NT2/D1 (cell line): ENCODE measurements around the gene CALML5.

Source experiments
- SUZ12 ChIP-seq: IDR thresholded peaks from 2 replicates; pipeline ENCODE4 v1.6.1; 2011; ENCODE audit not compliant: insufficient read length, insufficient read depth; ENCODE audit errors: extremely low read depth
- ZNF274 ChIP-seq: IDR thresholded peaks from 2 replicates; pipeline ENCODE4 v1.6.1; 2011; ENCODE audit warnings: mild to moderate bottlenecking, low read depth, low read length

DNA sequence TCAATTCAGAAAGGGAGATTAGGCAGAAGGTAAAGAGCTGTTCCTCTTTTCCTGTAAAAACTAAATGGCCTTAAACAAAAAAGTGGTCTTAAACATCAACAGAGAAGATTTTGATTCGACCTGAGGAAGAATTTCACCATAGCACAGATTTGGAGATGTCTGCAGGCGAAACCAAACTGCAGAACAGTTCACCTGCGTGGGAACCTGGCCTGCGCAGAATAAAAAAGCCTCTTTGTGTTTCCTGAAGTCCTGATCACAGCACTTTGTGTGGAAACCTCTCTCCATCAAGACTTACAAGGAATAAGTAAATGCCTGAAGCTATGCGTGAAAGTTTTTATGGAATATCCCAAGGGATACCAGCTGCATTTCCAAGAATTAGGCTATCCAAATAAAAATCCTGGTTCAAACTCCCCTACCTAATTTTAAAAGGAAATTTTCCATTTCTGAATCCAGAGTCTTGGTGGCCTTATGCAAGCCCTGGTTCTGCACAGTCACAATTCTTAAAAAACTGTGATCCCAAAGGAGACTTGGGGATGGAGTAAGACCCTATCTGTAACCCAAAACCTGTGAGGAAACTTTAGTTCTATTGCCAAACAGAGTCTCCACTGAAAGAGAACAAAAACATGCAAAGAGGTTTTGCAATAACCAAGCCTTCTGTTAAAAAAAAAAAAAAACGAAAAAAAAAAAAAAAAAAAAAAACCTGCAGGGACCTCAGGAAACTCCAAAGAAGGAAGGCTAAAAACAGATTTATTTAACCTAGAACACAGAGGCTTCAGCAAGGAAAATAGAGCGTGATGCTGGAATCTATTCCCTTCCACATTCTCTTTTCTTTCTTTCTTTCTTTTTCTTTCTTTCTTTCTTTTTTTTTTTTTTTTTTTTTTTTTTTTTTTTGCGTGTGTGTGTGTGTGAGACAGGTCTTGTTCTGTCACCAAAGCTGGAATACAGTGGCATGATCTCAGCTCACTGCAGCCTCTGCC is 35.8 kb upstream of the CALML5 start:
- no peak for TF ChIP-seq SUZ12
- TF ChIP-seq ZNF274, result no peak
